Tongue (tissue), 2 donors: ENCODE data around the gene EIF2B4. TPM values are rescaled to one million over a fixed set of nuclear protein-coding genes. Genes with fewer than 3 reads are reported as not detected.

Experiments
- DNase-seq: peaks from one replicate; pipeline ENCODE4 v3.0.0-alpha.2; 2015
- total RNA-seq: library from RNA; depleted of rRNA; stranded (reverse); fragments of >200 nt; gene quantifications from one replicate; pipeline ENCODE4 v1.2.3, GENCODE V29; 2014

EIF2B4 gene
- 21.2 TPM for total RNA-seq

- DNase-seq: peak; percentile 100
These were observed at the start of gene EIF2B4, which contains the start of gene SNX17 for GRCh38 chr2:27370026-27370815. Gene EIF2B4 (minus strand): TSS chr2:27370338. CDS start chr2:27370314, 24 bp downstream. Gene SNX17 (plus strand): TSS chr2:27370616. CDS start chr2:27370744, 128 bp downstream.

- no peak for DNase-seq
These were observed 46.0 kb upstream of the EIF2B4 start for GRCh38 chr2:27416151-27416550.

- no peak for DNase-seq
These were observed 42.4 kb upstream of the EIF2B4 start for GRCh38 chr2:27412419-27413152.

GRCh38 chr2:27409321-27410073 lies 39.4 kb upstream of the EIF2B4 start, which contains the start of gene PPM1G:
Gene PPM1G (minus strand): TSS chr2:27409591. CDS start chr2:27409422, 169 bp downstream.
- peak; percentile 97 for DNase-seq

GRCh38 chr2:27408601-27409320 lies 38.6 kb upstream of the EIF2B4 start:
- peak; percentile 8 for DNase-seq

GRCh38 chr2:27407798-27408491 lies 37.8 kb upstream of the EIF2B4 start:
- peak; percentile 59 for DNase-seq

- DNase-seq: no peak
These were observed 30.4 kb upstream of the EIF2B4 start for GRCh38 chr2:27400348-27401135.

GRCh38 chr2:27398962-27399361 lies 28.8 kb upstream of the EIF2B4 start:
- no peak for DNase-seq

- DNase-seq: no peak
These were observed 23.1 kb upstream of the EIF2B4 start for GRCh38 chr2:27393225-27393624.

GRCh38 chr2:27390822-27391679 lies 20.9 kb upstream of the EIF2B4 start:
- DNase-seq: no peak

GRCh38 chr2:27381577-27382181 lies 11.5 kb upstream of the EIF2B4 start:
- DNase-seq: no peak

- DNase-seq: peak; percentile 99
These were observed 10.7 kb upstream of the EIF2B4 start, which contains the start of gene ZNF513 for GRCh38 chr2:27380626-27381545. Gene ZNF513 (minus strand): TSS chr2:27380734. CDS start chr2:27380526, 208 bp downstream.

- DNase-seq: no peak
These were observed 9.9 kb upstream of the EIF2B4 start for GRCh38 chr2:27379836-27380625.

- no peak for DNase-seq
These were observed 9.3 kb upstream of the EIF2B4 start for GRCh38 chr2:27379383-27379835.

- no peak for DNase-seq
These were observed 8.7 kb upstream of the EIF2B4 start for GRCh38 chr2:27378809-27379290.

- DNase-seq: no peak
These were observed 8.1 kb upstream of the EIF2B4 start for GRCh38 chr2:27378096-27378808.
